ENCODE data around the gene PCDHA11.

GRCh38 chr5:140877262-140877581, 8.5 kb downstream of the PCDHA11 start:
- TF ChIP-seq TAF1 (IDR thresholded peaks at IDR 0.05; ENCODE audit: borderline replicate concordance, low read depth, low read length) (no peak), POLR2AphosphoS5 (IDR thresholded peaks at IDR 0.05; ENCODE audit: low read depth, low read length) (no peak)
